ENCODE results near the gene DLGAP1. TPM values are rescaled to one million over a fixed set of nuclear protein-coding genes. Genes with fewer than 3 reads are reported as not detected.

The DLGAP1 gene
- total and polyA plus RNA-seq, 2 donors (not counting 1 experiment from before 2014, with no cell fraction given), result 0.07 to 0.61 TPM

- Histone ChIP-seq H3K4me3 (ENCODE audit: control extremely low read depth in 1 of 5, extremely low read depth in 1 of 5, insufficient read depth in 1 of 5, low read depth in 2 of 5, low read length in 4 of 5) (no peak overlapping the region), H3K9me3 (ENCODE audit: control extremely low read depth in 1 of 3, control insufficient read depth in 2 of 3, insufficient read depth in 1 of 3, low read length in 2 of 3) (no peaks in the 10 kb centered on the region), H2AFZ (ENCODE audit: insufficient read depth, low read depth, low read length, poor library complexity, severe bottlenecking) (no peak overlapping the region), H3K27ac (ENCODE audit: low read length in 2 of 2) (no peak overlapping the region), H3K9ac (ENCODE audit: low read length) (no peak overlapping the region), H3K36me3 (replicated peaks in 1 of 2; ENCODE audit: control extremely low read depth in 1 of 2, control insufficient read depth in 1 of 2, extremely low read depth in 1 of 2, insufficient read depth in 2 of 2, low read length in 1 of 2) (no peaks in the 10 kb centered on the region), H3K79me2 (ENCODE audit: control insufficient read depth, insufficient read depth, low read length) (no peaks in the 10 kb centered on the region), H4K20me1 (ENCODE audit: control insufficient read depth, insufficient read depth, low read length, poor library complexity, severe bottlenecking) (no peaks in the 10 kb centered on the region), H3K4me1 (ENCODE audit: control insufficient read depth in 2 of 2, insufficient read depth in 2 of 2, low read length in 2 of 2) (no peaks in the 10 kb centered on the region), H3K27me3 (replicated peaks in 1 of 4; ENCODE audit: control extremely low read depth in 1 of 4, control insufficient read depth in 3 of 4, insufficient read depth in 4 of 4, low read length in 3 of 4) (no peaks in the 10 kb centered on the region), H3K4me2 (replicated peaks; ENCODE audit: low read depth, low read length, poor library complexity, severe bottlenecking) (no peak overlapping the region)
- intact Hi-C loops (cut with micrococcal nuclease), result no loop called here
- DNase-seq, result no peak
- ATAC-seq (ENCODE audit: low read depth), result no peak
- no peaks in the 10 kb centered on the region for H3K9me3 Mint-ChIP-seq (ENCODE audit: insufficient read depth)
- H3K4me3 Mint-ChIP-seq, result no peak overlapping the region
- peaks cover 2% of the 10 kb centered on the region for H3K4me1 Mint-ChIP-seq
- no peaks in the 10 kb centered on the region for H3K27me3 Mint-ChIP-seq
- no peak overlapping the region for H3K27ac Mint-ChIP-seq
- WGBS (ENCODE audit: insufficient coverage), result 89% methylated on average over 3 of the region's 9 CpGs
- CTCF ChIA-PET, result interaction anchor here (0.7 to 1.7 kb wide), 2 partner anchors 8 to 108 kb away, joined by 4 read pairs; no protein-coding TSS in a partner anchor
- TF ChIP-seq CTCF (IDR thresholded peaks at IDR 0.05) (no peak), EZH2 (IDR thresholded peaks at IDR 0.05; ENCODE audit: borderline replicate concordance, insufficient read depth, low read depth, low read length, poor library complexity, severe bottlenecking) (no peak)
- POLR2A ChIA-PET, result interaction anchor here (0.6 kb wide), 1 partner anchor 132 kb away, joined by 4 read pairs; no protein-coding TSS in a partner anchor
Observed at GRCh38 chr18:3485153-3486149, 969.7 kb downstream of the DLGAP1 start.

GRCh38 chr18:3482258-3482657 lies 972.8 kb downstream of the DLGAP1 start:
- Histone ChIP-seq H3K9me3 (ENCODE audit: control extremely low read depth in 1 of 3, control insufficient read depth in 2 of 3, insufficient read depth in 1 of 3, low read length in 2 of 3) (no peaks in the 10 kb centered on the region), H4K20me1 (ENCODE audit: control insufficient read depth, insufficient read depth, low read length, poor library complexity, severe bottlenecking) (no peaks in the 10 kb centered on the region), H3K27ac (ENCODE audit: low read length in 2 of 2) (no peak overlapping the region), H3K4me2 (replicated peaks; ENCODE audit: low read depth, low read length, poor library complexity, severe bottlenecking) (no peak overlapping the region), H3K79me2 (ENCODE audit: control insufficient read depth, insufficient read depth, low read length) (no peaks in the 10 kb centered on the region), H2AFZ (ENCODE audit: insufficient read depth, low read depth, low read length, poor library complexity, severe bottlenecking) (no peak overlapping the region), H3K9ac (ENCODE audit: low read length) (no peak overlapping the region), H3K4me3 (ENCODE audit: control extremely low read depth in 1 of 5, extremely low read depth in 1 of 5, insufficient read depth in 1 of 5, low read depth in 2 of 5, low read length in 4 of 5) (no peak overlapping the region), H3K27me3 (replicated peaks in 1 of 4; ENCODE audit: control extremely low read depth in 1 of 4, control insufficient read depth in 3 of 4, insufficient read depth in 4 of 4, low read length in 3 of 4) (no peaks in the 10 kb centered on the region), H3K36me3 (replicated peaks in 1 of 2; ENCODE audit: control extremely low read depth in 1 of 2, control insufficient read depth in 1 of 2, extremely low read depth in 1 of 2, insufficient read depth in 2 of 2, low read length in 1 of 2) (no peaks in the 10 kb centered on the region), H3K4me1 (ENCODE audit: control insufficient read depth in 2 of 2, insufficient read depth in 2 of 2, low read length in 2 of 2) (no peaks in the 10 kb centered on the region)
- ATAC-seq (ENCODE audit: low read depth), result no peak
- TF ChIP-seq EZH2 (IDR thresholded peaks at IDR 0.05; ENCODE audit: borderline replicate concordance, insufficient read depth, low read depth, low read length, poor library complexity, severe bottlenecking) (no peak), CTCF (IDR thresholded peaks at IDR 0.05) (no peak)
- no peak for DNase-seq
- no peaks in the 10 kb centered on the region for H3K9me3 Mint-ChIP-seq (ENCODE audit: insufficient read depth)
- POLR2A ChIA-PET, result interaction anchor here (0.6 kb wide), 1 partner anchor 120 kb away, joined by 4 read pairs; no protein-coding TSS in a partner anchor
- intact Hi-C loops (cut with micrococcal nuclease), result no loop called here
- H3K4me3 Mint-ChIP-seq, result no peak overlapping the region
- CTCF ChIA-PET, result interaction anchor here (0.6 to 2.4 kb wide), 12 partner anchors 9 to 200 kb away, joined by 3 to 16 read pairs (median 4); no protein-coding TSS in a partner anchor
- no peak overlapping the region for H3K27ac Mint-ChIP-seq
- no peaks in the 10 kb centered on the region for H3K27me3 Mint-ChIP-seq
- no peaks in the 10 kb centered on the region for H3K4me1 Mint-ChIP-seq
- no CpG with 5 or more reads among the region's 3 CpGs for WGBS (ENCODE audit: insufficient coverage)
